HepG2 (cell line): ENCODE results near the gene OR1M1.

ENCODE experiments used
- GABPA ChIP-seq, 2 experiments: IDR thresholded peaks; 2 replicates each; pipeline ENCODE4 v1.6.1; 2011 to 2016; ENCODE audit warnings: low read depth in 2 of 2, low read length in 1 of 2, missing biosample characterization in 1 of 2, missing genetic modification characterization in 1 of 2
- PAF1 ChIP-seq: IDR thresholded peaks from 2 replicates; pipeline ENCODE4 v1.6.1; 2016; ENCODE audit warnings: missing genetic modification reagents, missing compliant biosample characterization
- TBP ChIP-seq: sonication (generic); formaldehyde crosslinking; IDR thresholded peaks from 2 replicates; pipeline ENCODE4 v1.5.0; 2020; ENCODE audit warnings: missing genetic modification reagents
- U2AF2 ChIP-seq: fragments of 200-400 bp; formaldehyde crosslinking; IDR thresholded peaks from 2 replicates; pipeline ENCODE4 v1.6.1; 2017; ENCODE audit warnings: low read depth, mild to moderate bottlenecking, low read length
- TF ChIP-seq, protein P1 (sequence below), 2 experiments: IDR thresholded peaks; 2 replicates each; pipeline ENCODE4 v1.6.1; 2011 to 2012; ENCODE audit warnings: low read length in 2 of 2, borderline replicate concordance in 1 of 2, low read depth in 1 of 2, mild to moderate bottlenecking in 1 of 2, moderate library complexity in 1 of 2

DNA sequence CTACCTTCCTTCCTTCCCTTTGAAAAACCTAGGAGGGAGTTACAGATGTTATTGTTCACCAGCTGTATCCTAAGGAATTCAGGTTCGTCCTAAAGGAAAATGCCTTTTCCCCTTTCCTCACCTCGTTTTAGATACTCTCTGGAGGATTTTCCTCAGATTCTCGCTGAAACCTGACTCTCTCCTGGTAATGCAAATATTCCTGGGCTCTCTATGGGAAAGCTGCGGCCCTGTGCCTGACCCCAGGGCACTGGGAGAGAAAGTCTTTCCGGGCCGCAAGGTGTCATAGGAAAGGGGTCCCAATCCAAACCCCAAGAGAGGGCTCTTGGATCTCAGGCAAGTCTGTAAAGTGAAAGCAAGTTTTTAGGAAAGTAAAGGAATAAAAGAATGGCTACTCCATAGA, 13.1 kb upstream of the OR1M1 start:
- TF ChIP-seq, protein P1, sequence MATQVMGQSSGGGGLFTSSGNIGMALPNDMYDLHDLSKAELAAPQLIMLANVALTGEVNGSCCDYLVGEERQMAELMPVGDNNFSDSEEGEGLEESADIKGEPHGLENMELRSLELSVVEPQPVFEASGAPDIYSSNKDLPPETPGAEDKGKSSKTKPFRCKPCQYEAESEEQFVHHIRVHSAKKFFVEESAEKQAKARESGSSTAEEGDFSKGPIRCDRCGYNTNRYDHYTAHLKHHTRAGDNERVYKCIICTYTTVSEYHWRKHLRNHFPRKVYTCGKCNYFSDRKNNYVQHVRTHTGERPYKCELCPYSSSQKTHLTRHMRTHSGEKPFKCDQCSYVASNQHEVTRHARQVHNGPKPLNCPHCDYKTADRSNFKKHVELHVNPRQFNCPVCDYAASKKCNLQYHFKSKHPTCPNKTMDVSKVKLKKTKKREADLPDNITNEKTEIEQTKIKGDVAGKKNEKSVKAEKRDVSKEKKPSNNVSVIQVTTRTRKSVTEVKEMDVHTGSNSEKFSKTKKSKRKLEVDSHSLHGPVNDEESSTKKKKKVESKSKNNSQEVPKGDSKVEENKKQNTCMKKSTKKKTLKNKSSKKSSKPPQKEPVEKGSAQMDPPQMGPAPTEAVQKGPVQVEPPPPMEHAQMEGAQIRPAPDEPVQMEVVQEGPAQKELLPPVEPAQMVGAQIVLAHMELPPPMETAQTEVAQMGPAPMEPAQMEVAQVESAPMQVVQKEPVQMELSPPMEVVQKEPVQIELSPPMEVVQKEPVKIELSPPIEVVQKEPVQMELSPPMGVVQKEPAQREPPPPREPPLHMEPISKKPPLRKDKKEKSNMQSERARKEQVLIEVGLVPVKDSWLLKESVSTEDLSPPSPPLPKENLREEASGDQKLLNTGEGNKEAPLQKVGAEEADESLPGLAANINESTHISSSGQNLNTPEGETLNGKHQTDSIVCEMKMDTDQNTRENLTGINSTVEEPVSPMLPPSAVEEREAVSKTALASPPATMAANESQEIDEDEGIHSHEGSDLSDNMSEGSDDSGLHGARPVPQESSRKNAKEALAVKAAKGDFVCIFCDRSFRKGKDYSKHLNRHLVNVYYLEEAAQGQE (IDR thresholded peaks at IDR 0.05; ENCODE audit: borderline replicate concordance in 1 of 2, low read depth in 1 of 2, low read length in 2 of 2), result no peak
- TF ChIP-seq TBP (no peak), GABPA (IDR thresholded peaks at IDR 0.05; ENCODE audit: low read depth, low read length) (no peak), GABPA (CRISPR knock-in tag; IDR thresholded peaks at IDR 0.05; ENCODE audit: low read depth) (no peak), PAF1 (CRISPR knock-in tag) (no peak), U2AF2 (no peak)
